SH-SY5Y (cell line): ENCODE results near the gene GPR42.

Source experiments
- GATA2 ChIP-seq: IDR thresholded peaks from 2 replicates; pipeline ENCODE4 v1.6.1; 2011; ENCODE audit warnings: mild to moderate bottlenecking, low read depth, low read length
- GATA3 ChIP-seq: IDR thresholded peaks from 2 replicates; pipeline ENCODE4 v1.6.1; 2011; ENCODE audit warnings: low read depth, mild to moderate bottlenecking, low read length, moderate library complexity

DNA sequence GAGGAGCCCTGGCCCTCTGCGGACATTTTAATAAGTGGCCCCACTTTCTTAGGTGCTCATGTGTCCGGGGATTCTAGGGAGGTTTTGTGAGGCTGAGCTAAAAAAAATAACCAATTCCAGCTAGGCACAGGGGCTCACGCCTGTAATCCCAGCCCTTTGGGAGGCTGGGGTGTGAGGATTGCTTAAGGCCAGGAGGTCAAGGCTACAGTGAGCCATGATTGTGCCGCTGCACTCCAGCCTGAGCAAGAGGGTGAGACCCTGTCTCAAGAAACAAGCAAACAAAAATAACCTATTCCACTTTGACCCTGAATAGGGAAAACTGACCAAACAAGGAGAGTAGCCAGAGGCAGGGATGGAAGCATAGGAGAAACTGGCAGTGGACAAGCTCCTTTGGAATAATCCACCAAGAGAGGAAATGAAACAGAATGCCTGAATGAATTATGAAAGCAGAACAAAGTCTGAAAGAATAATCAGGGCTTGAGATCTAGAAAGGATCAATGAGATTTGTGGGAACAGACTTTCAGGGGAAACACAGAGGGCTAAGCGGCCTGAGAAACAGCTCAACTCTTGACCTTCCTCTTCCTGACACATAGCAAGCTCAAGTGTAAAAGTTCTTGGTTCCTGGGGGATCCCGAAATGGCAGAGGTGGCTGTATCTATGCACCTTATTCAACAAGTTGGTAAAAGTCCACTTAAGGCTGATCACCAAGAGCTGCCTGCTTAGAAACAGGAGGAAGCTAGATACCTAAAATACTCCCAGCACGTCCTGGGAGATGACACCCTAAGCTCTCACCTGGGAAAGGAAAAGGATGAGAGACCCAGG is 47.1 kb downstream of the GPR42 start:
- TF ChIP-seq GATA2 = no peak
- no peak for TF ChIP-seq GATA3
